HG03520 (cell line): ENCODE data around the gene MKS1.

Experiments
- ATAC-seq: cut with Tn5 transposase; IDR thresholded peaks from one replicate; pipeline ENCODE4 v1.9.1; 2021; ENCODE audit warnings: mild to moderate bottlenecking, moderate library complexity; ENCODE audit not compliant: unreplicated experiment

Gene MKS1

DNA sequence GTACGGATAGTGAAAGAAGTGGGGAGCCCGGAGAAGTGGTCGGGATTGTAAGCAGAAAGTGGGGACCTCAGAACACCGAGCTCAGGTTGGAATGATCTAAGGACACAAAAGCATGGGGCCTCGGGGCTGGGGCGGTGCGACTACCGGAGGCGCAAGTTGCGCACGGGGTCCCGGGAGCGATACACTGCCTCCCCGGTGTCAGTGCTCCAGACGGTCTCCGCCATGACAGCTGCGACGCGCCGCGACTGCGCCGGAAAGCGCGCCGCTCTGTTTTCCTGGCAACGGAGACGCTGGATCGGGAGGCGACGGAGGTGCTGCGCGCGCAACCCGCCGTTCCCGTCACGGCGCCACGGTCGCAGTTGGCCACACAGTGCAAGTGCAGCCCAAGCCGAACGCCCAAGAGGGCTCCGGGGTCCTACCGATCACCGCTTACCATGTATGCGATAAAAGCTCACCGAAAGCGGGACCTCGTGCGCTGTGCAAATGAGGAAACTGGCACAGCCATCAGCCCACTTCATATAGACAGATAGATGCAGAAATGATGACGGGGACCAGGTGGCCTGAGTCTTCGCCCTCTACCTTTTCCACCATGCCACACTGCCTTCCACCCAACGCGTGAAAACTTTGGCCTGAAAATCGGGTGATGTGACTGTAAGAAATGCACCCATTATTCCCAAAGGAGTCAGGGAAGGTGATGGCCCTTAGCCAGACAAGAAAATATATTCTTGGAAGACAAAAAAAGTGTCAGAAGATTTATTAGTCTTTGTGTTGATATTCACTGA lies at the start of gene MKS1:
MKS1 (minus strand) TSS at position 249 of the 782 bp plus-strand sequence; CDS start at position 224, 25 bp downstream.
- peak; percentile 93 for ATAC-seq

- no peak for ATAC-seq
Observed at GRCh38 chr17:58268326-58268725, 49.3 kb upstream of the MKS1 start.

- ATAC-seq = no peak
Observed at GRCh38 chr17:58267347-58268324, 48.6 kb upstream of the MKS1 start.

DNA sequence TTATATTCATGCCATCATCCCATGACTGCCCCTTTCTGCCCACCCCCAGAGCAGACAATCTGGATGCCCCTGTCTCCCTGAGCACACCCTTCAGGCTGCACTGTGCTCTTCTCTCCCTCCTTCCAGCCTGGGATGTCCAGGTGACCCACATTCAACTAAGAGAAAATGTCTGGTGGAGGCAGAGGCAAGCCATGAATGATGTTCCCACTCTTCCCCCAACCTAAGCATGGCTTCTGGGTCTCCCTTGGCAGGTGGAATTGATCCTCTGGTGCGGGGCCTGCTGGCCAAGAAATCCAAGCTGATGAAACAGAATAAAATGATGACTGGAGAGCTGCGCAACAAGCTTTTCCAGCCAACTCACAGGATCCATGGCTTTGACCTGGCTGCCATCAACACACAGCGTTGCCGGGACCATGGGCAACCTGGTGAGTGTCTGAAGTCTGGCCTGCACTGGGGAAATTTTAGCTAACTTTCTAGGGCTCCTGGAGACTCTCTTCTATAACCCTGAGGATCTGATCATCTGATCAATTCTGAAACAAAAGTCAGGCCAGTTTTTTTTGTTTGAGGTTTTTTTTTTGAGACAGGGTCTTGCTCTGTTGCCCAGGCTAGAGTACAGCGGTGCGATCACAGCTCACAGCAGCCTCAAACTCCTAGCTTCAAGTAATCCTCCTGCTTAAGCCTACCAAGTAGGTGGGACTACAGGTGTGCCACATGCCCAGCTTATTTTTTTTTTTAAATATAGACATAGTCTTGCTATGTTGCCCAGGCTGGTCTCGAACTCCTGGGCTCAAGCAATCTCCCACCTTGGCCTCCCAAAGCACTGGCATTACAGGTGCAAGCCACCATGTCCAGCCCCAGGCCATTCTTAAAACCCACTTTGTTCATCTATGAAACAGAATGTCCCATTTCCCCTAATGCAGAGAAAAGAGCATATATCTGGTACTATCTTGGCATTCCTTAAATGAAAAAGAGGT lies 47.1 kb upstream of the MKS1 start:
- ATAC-seq = no peak

- no peak for ATAC-seq
Observed at GRCh38 chr17:58265271-58265670, 46.2 kb upstream of the MKS1 start.

DNA sequence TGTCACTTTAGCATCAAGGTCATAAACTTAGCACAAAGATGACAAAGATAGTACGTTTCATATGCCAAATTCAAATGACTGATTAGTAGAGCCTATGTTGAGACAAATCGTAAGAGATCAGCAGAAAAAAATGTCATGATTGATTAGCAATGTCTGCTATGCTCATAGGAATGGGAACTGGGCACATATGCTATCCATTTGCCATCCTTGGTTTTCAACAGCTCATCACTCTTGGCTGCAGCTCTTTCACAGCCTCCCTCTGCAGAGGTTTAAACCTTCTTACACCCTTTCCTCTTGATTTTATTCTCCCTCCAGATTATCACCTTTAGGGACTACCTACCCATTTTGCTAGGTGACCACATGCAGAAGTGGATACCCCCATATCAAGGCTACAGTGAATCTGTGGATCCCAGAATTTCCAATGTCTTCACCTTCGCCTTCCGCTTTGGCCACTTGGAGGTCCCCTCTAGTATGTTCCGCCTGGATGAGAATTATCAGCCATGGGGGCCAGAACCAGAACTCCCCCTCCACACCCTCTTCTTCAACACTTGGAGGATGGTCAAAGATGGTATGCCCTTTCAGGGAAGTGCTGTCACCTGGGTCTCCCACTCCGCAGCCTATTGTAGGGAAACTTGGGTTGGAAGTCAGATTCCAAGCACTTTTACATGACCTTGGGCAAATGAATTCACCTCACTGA lies 45.5 kb upstream of the MKS1 start:
- no peak for ATAC-seq

DNA sequence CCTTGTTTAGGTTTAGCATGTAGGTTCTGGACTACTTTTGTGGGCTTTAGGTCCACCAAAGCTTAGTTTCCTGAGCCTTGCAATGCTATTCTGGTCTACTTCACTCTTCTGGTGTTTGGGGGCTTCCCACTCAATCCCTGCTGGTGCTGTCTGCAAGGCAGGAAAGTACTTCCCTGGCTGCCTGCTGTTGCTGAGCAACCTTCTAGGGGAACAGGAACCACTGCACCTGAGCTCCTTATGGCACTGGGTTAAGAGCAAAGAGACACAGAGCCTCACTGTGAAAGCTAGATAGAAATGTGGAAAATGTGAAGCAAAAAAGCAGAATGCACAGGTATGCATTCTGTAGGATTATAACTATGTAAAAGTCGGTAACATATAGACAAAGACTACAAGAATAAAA lies 44.7 kb upstream of the MKS1 start:
- no peak for ATAC-seq

DNA sequence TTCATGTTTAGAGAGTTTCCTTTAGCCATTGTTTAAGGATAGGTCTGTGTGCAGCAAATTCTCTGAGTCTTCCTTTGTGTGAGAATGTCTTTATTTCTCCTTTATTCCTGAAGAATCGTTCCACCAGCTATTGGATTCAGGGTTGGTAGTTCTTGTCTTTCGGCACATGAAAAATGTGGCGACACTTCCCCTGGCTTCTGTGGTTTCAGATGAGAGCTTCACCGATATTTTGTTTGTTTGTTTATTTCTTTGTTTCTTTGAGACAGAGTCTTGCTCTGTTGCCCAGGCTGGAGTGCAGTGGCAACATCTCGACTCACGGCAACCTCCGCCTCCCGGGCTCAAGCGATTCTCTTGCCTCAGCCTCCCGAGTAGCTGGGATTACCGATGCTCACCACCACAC lies 43.1 kb upstream of the MKS1 start:
- ATAC-seq = no peak

GRCh38 chr17:58254803-58255202 lies 35.7 kb upstream of the MKS1 start:
- no peak for ATAC-seq

DNA sequence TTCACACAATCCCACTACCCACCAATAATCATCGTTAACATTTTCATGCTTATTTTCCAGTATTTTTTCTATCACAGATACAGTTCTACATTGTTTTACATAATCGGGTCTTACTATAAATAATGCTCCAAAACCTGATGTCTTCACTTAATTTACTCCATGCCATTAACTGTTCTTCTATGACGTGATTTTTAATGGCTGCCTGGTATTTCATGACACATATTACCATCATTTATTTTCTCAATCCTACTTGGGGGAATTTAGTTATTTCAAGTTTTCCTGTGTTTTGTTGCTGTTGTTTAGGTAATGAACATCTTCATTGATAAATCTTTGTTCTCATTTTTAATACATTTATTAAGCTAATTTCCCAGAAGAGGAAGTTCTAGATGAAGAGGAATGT lies 34.0 kb upstream of the MKS1 start:
- ATAC-seq = no peak

GRCh38 chr17:58252141-58252540 lies 33.1 kb upstream of the MKS1 start:
- no peak for ATAC-seq

DNA sequence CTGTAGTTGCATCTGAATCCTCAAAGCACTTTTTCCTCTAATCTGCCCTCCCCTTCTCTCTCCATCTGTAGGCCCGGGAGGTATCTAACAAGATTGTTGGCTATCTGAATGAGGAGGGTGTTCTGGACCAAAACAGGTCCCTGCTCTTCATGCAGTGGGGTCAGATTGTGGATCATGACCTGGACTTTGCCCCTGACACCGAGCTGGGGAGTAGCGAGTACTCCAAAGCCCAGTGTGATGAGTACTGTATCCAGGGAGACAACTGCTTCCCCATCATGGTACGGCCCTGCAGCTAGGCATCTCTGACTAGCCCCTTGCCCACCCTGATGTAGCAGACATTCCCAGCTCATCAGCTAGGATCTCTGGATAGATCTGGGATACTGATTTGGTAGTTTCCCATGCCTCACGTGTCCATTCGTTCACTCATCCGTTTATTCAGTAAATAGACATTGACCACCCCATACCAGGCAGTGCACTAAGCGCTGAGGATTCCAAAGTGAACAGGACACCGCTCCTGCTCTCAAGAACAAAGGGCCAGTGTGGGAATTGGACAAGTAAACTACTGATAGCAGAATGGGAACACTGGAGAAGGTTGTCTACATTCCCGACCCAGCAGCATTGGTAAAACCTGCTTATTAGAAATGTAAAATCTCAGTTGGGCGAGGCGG lies 31.4 kb upstream of the MKS1 start:
- ATAC-seq = no peak

GRCh38 chr17:58249270-58250133 lies 30.4 kb upstream of the MKS1 start:
- ATAC-seq = peak; percentile 51

GRCh38 chr17:58248955-58249269 lies 29.9 kb upstream of the MKS1 start:
- no peak for ATAC-seq

GRCh38 chr17:58247511-58248363 lies 28.7 kb upstream of the MKS1 start:
- ATAC-seq = no peak

- no peak for ATAC-seq
Observed at GRCh38 chr17:58246781-58247180, 27.7 kb upstream of the MKS1 start.

DNA sequence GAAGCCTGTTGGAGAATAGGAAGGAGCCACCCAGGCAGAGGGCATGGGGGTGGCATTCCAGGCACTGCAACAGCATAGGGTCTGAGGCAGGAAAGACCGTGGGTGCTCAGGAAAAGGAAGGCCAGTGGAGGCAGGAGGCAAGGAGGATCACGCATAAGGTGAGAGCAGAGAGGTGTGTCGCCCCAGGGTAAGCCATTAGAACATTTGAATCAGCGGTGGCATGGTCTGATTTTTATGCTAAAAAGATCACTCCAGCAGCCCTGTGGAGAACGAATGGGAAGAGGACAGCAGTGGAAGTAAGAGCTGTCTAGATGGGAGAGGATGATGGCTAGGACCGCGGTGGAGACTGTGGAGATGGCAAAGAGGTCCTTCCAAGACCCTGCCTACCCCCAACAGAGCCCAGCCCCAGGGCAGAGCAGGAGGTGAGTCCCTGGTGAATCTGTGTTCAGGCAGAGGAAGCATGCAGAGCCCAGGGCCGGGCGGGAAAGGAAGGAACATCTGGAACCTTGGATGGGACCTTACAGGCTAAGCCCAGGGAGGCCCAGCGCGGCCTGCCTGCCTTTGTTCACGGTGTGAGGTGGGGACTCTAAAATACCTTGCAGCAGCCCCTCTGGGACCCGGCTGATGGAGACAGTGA lies 27.2 kb upstream of the MKS1 start:
- ATAC-seq = no peak
